Muscle of leg (tissue), 11 donors: ENCODE results near the gene KCNQ2. TPM values are rescaled to one million over a fixed set of nuclear protein-coding genes. Genes with fewer than 3 reads are reported as not detected.
"Not testable (repeated sequence)": the region's sequence is repeated elsewhere in the genome, so short reads cannot be mapped to it uniquely, and the experiment has no call there.

Experiments
- DNase-seq: peaks from one replicate; pipeline ENCODE4 v3.0.0; 2013
- H3K27ac ChIP-seq: one replicate; pipeline ENCODE4 v1.5.1; 2013; ENCODE audit warnings: mild to moderate bottlenecking, low read length, control low read depth
- H3K27me3 ChIP-seq: one replicate; pipeline ENCODE4 v1.6.1; 2013; ENCODE audit warnings: low read length; ENCODE audit not compliant: control insufficient read depth, insufficient read depth
- H3K36me3 ChIP-seq: one replicate; pipeline ENCODE4 v1.6.1; 2013; ENCODE audit warnings: low read length; ENCODE audit not compliant: control insufficient read depth, insufficient read depth
- H3K4me1 ChIP-seq: one replicate; pipeline ENCODE4 v1.6.1; 2013; ENCODE audit warnings: low read length; ENCODE audit not compliant: control insufficient read depth, insufficient read depth
- H3K4me3 ChIP-seq: one replicate; pipeline ENCODE4 v1.5.1; 2013; ENCODE audit warnings: low read length, control low read depth
- H3K9me3 ChIP-seq: replicated peaks from 2 replicates; pipeline ENCODE4 v1.6.1; 2013; ENCODE audit warnings: low read depth, low read length; ENCODE audit not compliant: control insufficient read depth
- WGBS: methylation state at CpG from one replicate; pipeline ENCODE4 v1.1.5; 2013; ENCODE audit warnings: missing lambda C conversion rate; ENCODE audit not compliant: insufficient coverage; 5-methylcytosine and 5-hydroxymethylcytosine counted together
- polyA plus RNA-seq, 8 donors: library from polyadenylated mRNA; unstranded; fragments of 120-200 nt; gene quantifications; one replicate each; pipeline versions ENCODE4 v1.2.1 to v1.2.3, GENCODE V29; 2013; ENCODE audit warnings: inconsistent platforms in 1 of 8, low replicate concordance in 1 of 8; ENCODE audit not compliant: insufficient read length in 8 of 8, insufficient read depth in 1 of 8
- total RNA-seq: library from RNA; stranded (reverse); fragments of 120-200 nt; gene quantifications from one replicate; pipeline ENCODE4 v1.2.4, GENCODE V29; 2013

Gene KCNQ2
- total and polyA plus RNA-seq, 9 donors = 2.9 to 11.5 (median 6.7) TPM

DNA sequence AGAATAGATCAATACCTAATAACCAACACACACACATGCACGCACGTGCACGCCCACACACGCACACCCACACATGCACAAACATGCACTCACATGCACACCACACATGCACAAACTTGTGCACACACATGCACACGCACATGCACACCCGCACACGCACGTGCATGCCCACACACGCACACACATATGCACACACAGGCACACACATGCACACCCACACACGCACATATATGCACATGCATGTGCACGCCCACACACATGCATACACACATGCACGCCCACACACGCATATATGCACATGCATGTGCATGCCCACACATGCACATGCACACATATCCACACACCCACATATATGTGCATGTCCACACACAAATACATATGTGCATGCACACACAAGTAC lies 85.1 kb downstream of the KCNQ2 start:
- 95% methylated on average over 9 of the region's 13 CpGs for WGBS
- Histone ChIP-seq H3K27me3 (peaks cover 7% of the 10 kb centered on the region), H3K4me3 (no peak overlapping the region), H3K9me3 (peaks cover 17% of the 10 kb centered on the region), H3K4me1 (no peaks in the 10 kb centered on the region), H3K36me3 (no peaks in the 10 kb centered on the region), H3K27ac (no peak overlapping the region)
- no peak for DNase-seq

DNA sequence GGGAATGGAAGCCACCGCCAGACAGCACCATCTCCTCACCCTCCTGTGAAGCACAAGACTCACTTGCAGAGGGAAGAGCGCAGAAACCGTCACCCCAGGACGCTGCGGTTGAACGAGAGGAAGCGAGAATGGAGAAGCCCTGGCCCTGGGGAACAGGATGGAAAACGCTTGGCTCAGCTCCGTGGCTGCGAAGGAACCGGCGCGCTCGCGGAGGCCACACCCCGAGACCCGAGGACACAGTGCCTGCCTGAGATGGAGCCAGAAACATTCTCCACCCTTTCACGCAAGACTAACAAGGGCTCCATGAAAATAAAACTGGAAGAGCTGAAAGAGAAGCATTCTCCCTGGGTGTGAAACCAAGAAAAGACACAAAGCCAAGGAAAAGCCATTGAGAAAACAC lies 86.0 kb downstream of the KCNQ2 start:
- WGBS = 90% methylated on average over 16 of the region's 18 CpGs
- H3K27me3 ChIP-seq = peaks cover 8% of the 10 kb centered on the region
- no peak overlapping the region for H3K4me3 ChIP-seq
- no peaks in the 10 kb centered on the region for H3K36me3 ChIP-seq
- no peak overlapping the region for H3K27ac ChIP-seq
- no peak for DNase-seq
- peaks cover 2% of the 10 kb centered on the region for H3K4me1 ChIP-seq
- H3K9me3 ChIP-seq = peaks cover 17% of the 10 kb centered on the region

DNA sequence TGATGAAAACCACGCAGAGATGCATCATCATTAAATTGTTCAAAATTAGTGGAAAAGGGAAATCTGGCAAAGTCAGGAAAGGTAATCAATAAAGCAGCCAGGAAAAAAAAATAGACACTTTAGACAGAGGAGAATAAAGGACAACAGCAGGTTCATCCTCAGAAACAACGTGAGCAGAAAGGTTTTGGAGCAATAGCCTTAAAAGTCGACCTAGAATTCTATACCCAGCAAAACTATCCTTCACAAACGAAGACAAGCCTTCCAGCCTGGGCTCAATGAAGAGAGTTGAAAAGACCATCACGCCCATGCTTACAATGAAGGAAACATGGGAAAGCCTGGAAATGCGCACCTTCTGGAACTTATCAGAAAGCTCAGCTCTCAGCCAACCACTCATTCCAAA lies 86.6 kb downstream of the KCNQ2 start:
- peaks cover 2% of the 10 kb centered on the region for H3K4me1 ChIP-seq
- H3K27ac ChIP-seq = no peak overlapping the region
- DNase-seq = no peak
- WGBS = 91% methylated on average over 4 of the region's 6 CpGs
- H3K9me3 ChIP-seq = peaks cover 17% of the 10 kb centered on the region
- H3K4me3 ChIP-seq = no peak overlapping the region
- H3K36me3 ChIP-seq = no peaks in the 10 kb centered on the region
- peaks cover 11% of the 10 kb centered on the region for H3K27me3 ChIP-seq

DNA sequence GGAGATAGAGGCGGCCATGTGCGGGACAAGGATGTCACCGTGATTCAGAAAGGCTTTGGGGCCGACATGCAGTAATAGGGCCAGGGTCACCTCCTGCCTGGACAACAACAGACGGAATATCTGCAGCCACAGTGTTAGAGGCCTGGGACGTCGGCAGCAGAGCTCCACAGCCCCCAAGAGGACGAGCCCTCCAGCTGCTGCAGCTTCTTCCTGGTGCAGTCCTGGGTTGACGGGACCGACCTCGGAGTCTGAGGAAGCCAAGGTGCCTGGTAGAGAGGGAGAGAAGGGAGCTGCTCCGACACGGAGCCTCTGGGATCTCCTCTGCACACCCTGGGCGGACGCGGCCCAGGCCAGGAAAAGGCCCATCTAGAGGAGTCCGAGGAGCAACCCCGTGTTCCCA lies 88.1 kb downstream of the KCNQ2 start:
- H3K27me3 ChIP-seq = peaks cover 16% of the 10 kb centered on the region
- H3K4me1 ChIP-seq = peaks cover 2% of the 10 kb centered on the region
- no peak overlapping the region for H3K27ac ChIP-seq
- no peak for DNase-seq
- H3K36me3 ChIP-seq = no peaks in the 10 kb centered on the region
- peaks cover 17% of the 10 kb centered on the region for H3K9me3 ChIP-seq
- H3K4me3 ChIP-seq = no peak overlapping the region
- WGBS = 76% methylated on average over 18 of the region's 18 CpGs

DNA sequence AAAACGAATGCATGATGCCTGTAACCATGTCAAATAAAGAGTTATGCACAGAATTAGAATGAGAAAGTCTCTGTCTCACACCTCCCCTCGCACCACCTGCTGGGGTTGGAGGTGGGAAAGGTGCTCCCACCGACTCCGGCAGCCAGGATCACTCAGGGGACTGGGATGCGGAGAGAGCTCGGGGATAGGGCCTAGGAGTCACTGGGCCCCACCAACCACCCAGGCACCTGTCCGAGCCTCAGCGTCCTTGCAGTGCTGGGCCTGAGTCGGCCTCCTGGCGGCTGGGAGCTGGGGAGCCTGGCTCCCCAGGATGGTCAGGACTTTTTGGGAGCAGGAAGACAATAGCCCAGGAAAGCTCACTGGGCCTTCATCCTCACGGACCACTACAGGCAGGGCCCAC lies 88.9 kb downstream of the KCNQ2 start:
- Histone ChIP-seq H3K36me3 (no peaks in the 10 kb centered on the region), H3K27me3 (peaks cover 19% of the 10 kb centered on the region), H3K9me3 (peaks cover 17% of the 10 kb centered on the region), H3K27ac (no peak overlapping the region), H3K4me1 (peaks cover 2% of the 10 kb centered on the region), H3K4me3 (no peak overlapping the region)
- WGBS = 41% methylated on average over 5 of the region's 11 CpGs
- no peak for DNase-seq

DNA sequence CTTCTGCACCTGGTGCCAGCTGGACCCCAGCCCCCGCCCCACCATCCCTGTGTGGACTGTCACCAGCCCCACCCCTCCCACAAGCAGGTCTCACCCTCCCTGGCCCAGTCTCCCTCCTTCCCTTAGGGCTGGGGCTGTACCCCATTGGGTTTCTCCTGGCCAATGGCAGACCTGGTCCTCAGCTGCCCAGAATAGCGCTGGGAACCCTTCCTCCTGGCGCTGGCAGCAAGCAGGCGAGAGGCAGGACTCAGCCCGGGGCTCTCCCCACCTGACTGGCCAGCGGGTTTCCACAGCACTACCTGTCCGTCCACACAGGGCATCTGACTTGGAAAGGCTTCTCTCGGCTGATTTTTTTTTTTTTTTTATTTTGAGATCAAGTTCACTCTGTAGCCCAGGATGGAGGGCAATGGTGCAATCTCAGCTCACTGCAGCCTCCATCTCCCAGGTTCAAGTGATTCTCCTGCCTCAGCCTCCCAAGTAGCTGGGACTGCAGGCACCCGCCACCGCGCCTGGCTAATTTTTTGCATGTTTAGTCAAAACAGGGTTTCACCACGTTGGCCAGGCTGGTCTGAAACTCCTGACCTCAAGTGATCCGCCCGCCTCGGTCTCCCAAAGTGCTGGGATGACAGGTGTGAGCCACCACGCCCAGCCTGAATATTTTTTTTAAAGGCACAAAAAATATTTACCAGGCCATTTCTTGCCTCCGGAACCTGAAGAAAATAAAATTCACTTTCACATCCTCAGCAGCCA lies 89.7 kb downstream of the KCNQ2 start:
- WGBS = 70% methylated on average over 14 of the region's 17 CpGs
- peaks cover 17% of the 10 kb centered on the region for H3K9me3 ChIP-seq

DNA sequence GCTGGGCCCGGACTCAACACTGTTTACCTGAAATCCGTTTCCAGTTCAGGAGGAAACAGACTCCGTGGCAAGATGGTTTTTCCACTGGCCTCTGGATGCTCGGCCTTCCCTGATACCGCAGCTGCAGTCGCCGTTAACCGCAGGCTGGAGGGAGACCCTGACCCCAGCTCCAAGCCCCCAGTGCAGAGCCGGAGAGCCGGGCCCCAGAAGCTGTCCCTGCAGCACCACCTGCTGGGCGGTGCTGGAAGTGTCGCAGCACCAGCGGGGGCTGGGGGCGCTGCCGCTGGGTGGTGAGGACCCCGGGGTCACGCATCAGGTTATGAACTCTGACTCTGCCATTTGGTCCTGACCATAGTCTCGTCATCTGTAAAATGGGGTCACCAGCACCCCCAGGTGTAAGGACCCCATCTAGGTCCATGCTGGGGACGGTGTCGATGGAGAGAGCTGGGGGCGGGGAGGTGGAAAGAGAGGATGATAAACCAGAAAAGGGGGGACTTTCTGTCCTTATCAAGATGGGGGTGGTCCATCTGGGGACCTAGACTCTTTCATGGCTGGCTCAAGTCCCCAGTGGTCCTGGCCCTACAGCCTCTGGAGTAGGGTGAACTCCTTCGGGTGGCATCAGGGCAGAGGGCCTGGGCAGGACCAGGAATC lies 90.5 kb downstream of the KCNQ2 start:
- no peak overlapping the region for H3K27ac ChIP-seq
- 17% methylated on average over 21 of the region's 22 CpGs for WGBS
- H3K4me3 ChIP-seq = no peak overlapping the region
- peaks cover 13% of the 10 kb centered on the region for H3K9me3 ChIP-seq
- H3K36me3 ChIP-seq = no peaks in the 10 kb centered on the region
- no peak for DNase-seq
- H3K27me3 ChIP-seq = peaks cover 36% of the 10 kb centered on the region
- H3K4me1 ChIP-seq = peaks cover 12% of the 10 kb centered on the region

More for the DNA sequence above, 89.7 kb downstream of the KCNQ2 start:
- Histone ChIP-seq H3K4me1 (peaks cover 3% of the 10 kb centered on the region), H3K27me3 (peaks cover 28% of the 10 kb centered on the region), H3K27ac (no peak overlapping the region), H3K4me3 (no peak overlapping the region), H3K36me3 (no peaks in the 10 kb centered on the region)
- no peak for DNase-seq

DNA sequence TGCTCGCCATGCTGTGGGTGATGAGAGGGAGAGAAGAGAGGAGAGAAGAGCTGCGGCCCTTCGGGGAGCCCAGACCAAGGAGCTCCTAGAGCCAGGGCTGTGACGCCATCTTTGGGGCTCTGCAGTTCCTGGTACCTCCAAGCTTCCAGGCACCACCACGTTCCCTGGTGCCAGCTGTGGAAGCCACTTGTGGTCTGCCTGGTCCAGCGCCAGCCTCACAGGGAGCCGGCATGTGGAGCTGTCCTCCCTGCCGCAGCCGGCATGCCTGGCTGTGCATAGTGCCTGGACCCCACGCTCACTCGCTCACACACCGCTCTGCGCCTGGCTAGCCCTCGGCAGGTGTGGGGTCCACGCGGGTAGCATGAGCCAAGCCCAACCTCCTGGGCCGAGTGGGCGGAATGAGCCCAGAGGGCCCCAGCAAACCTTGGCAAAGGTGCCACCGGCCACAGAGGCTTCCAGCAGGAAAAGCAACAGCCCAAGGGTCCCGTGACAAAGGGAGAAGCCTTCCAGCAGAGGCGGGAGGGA lies 92.0 kb downstream of the KCNQ2 start:
- 83% methylated on average over 19 of the region's 21 CpGs for WGBS
- Histone ChIP-seq H3K4me3 (no peak overlapping the region), H3K27me3 (peaks cover 41% of the 10 kb centered on the region), H3K4me1 (peaks cover 12% of the 10 kb centered on the region), H3K27ac (no peak overlapping the region), H3K9me3 (peaks cover 1% of the 10 kb centered on the region), H3K36me3 (no peaks in the 10 kb centered on the region)
- DNase-seq = no peak

DNA sequence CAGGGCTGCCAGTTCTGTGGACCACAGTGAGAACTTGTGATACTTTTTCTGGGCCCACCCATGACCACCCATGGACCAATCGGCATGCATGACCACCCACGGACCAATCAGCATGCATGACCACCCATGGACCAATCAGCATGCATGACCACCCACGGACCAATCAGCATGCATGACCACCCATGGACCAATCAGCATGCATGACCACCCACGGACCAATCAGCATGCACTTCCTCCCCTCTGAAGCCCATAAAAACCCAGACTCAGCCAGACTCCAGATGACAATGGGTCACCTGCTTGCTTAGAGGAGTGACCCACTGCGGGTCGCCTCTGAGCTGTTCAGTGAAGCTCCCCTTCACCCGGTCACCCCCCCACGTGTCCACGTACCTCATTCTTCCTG lies 92.6 kb downstream of the KCNQ2 start:
- Histone ChIP-seq H3K27me3 (peaks cover 41% of the 10 kb centered on the region), H3K4me1 (peaks cover 12% of the 10 kb centered on the region)
- not testable (repeated sequence) for H3K27ac ChIP-seq, DNase-seq, H3K4me3 ChIP-seq, H3K9me3 ChIP-seq, H3K36me3 ChIP-seq
- 85% methylated on average over 5 of the region's 9 CpGs for WGBS

DNA sequence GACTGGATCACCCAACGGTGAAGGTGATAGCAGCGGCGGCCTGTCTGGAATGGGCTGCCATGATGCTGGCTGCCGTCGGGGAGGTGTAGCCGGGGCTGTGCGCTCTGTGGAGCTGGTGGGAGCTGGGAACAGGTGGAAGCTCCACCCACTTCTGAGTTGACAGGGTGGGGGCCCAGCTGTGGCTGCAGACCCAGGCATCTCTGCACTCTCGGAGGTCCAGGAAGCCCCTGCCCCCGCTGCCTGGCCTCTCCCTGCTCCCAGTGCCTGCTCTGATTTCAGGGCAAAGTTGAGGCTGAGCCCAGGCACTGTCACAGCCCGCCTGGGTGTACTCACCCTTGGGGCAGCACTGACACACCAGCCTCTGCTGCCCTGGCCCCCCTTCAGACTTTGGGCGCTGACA lies 93.2 kb downstream of the KCNQ2 start:
- Histone ChIP-seq H3K4me3 (no peak overlapping the region), H3K27ac (no peak overlapping the region), H3K4me1 (peaks cover 12% of the 10 kb centered on the region), H3K36me3 (no peaks in the 10 kb centered on the region), H3K9me3 (no peaks in the 10 kb centered on the region), H3K27me3 (peaks cover 43% of the 10 kb centered on the region)
- 80% methylated on average over 7 of the region's 11 CpGs for WGBS
- no peak for DNase-seq
